Activated CD4-positive, alpha-beta T cell treated with anti-CD3 and anti-CD28 coated beads, Interleukin-2, Interleukin-4, amounts not matched to agents 100 ng/mL and 50 ng/mL, durations not matched to agents 16 hours and 8 hours (primary cell): Measurements from ENCODE around the gene PLA2R1.

Source experiments
- DNase-seq: peaks from one replicate; pipeline ENCODE4 v3.0.0-alpha.2; 2020; ENCODE audit warnings: low spot score

The PLA2R1 gene

GRCh38 chr2:160062292-160063005 lies at the start of gene PLA2R1:
PLA2R1 (minus strand) TSS chr2:160062615; CDS start chr2:160062403, 212 bp downstream.
- no peak for DNase-seq

GRCh38 chr2:160110674-160111239 lies 48.3 kb upstream of the PLA2R1 start:
- no peak for DNase-seq

GRCh38 chr2:160109939-160110673 lies 47.7 kb upstream of the PLA2R1 start:
- peak; percentile 77 for DNase-seq

GRCh38 chr2:160109243-160109642 lies 46.8 kb upstream of the PLA2R1 start:
- DNase-seq = no peak

GRCh38 chr2:160108646-160109045 lies 46.2 kb upstream of the PLA2R1 start:
- DNase-seq = no peak

- DNase-seq = no peak
Observed at GRCh38 chr2:160105366-160105765, 43.0 kb upstream of the PLA2R1 start.

GRCh38 chr2:160104115-160104514 lies 41.7 kb upstream of the PLA2R1 start:
- no peak for DNase-seq

- DNase-seq = no peak
Observed at GRCh38 chr2:160097326-160097725, 34.9 kb upstream of the PLA2R1 start.

- DNase-seq = peak; percentile 42
Observed at GRCh38 chr2:160096409-160096808, 34.0 kb upstream of the PLA2R1 start.

- no peak for DNase-seq
Observed at GRCh38 chr2:160092445-160092844, 30.0 kb upstream of the PLA2R1 start.

- no peak for DNase-seq
Observed at GRCh38 chr2:160091381-160091780, 29.0 kb upstream of the PLA2R1 start.

- peak; percentile 24 for DNase-seq
Observed at GRCh38 chr2:160087854-160088745, 25.7 kb upstream of the PLA2R1 start.

- DNase-seq = no peak
Observed at GRCh38 chr2:160085662-160086061, 23.2 kb upstream of the PLA2R1 start.

- DNase-seq = no peak
Observed at GRCh38 chr2:160077912-160078810, 15.7 kb upstream of the PLA2R1 start.

GRCh38 chr2:160076914-160077313 lies 14.5 kb upstream of the PLA2R1 start:
- DNase-seq = no peak

GRCh38 chr2:160076241-160076640 lies 13.8 kb upstream of the PLA2R1 start:
- no peak for DNase-seq

GRCh38 chr2:160075171-160075570 lies 12.8 kb upstream of the PLA2R1 start:
- DNase-seq = no peak

- no peak for DNase-seq
Observed at GRCh38 chr2:160073284-160073888, 11.0 kb upstream of the PLA2R1 start.

- no peak for DNase-seq
Observed at GRCh38 chr2:160068906-160069305, 6.5 kb upstream of the PLA2R1 start.

- DNase-seq = no peak
Observed at GRCh38 chr2:160064916-160065315, 2.5 kb upstream of the PLA2R1 start.
